HG03159 (cell line): ENCODE results near the gene CHRNA10.

Experiments
- ATAC-seq: cut with Tn5 transposase; IDR thresholded peaks from one replicate; pipeline ENCODE4 v1.9.1; 2021; ENCODE audit warnings: mild to moderate bottlenecking, moderate library complexity; ENCODE audit not compliant: unreplicated experiment

The CHRNA10 gene, protein sequence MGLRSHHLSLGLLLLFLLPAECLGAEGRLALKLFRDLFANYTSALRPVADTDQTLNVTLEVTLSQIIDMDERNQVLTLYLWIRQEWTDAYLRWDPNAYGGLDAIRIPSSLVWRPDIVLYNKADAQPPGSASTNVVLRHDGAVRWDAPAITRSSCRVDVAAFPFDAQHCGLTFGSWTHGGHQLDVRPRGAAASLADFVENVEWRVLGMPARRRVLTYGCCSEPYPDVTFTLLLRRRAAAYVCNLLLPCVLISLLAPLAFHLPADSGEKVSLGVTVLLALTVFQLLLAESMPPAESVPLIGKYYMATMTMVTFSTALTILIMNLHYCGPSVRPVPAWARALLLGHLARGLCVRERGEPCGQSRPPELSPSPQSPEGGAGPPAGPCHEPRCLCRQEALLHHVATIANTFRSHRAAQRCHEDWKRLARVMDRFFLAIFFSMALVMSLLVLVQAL

DNA sequence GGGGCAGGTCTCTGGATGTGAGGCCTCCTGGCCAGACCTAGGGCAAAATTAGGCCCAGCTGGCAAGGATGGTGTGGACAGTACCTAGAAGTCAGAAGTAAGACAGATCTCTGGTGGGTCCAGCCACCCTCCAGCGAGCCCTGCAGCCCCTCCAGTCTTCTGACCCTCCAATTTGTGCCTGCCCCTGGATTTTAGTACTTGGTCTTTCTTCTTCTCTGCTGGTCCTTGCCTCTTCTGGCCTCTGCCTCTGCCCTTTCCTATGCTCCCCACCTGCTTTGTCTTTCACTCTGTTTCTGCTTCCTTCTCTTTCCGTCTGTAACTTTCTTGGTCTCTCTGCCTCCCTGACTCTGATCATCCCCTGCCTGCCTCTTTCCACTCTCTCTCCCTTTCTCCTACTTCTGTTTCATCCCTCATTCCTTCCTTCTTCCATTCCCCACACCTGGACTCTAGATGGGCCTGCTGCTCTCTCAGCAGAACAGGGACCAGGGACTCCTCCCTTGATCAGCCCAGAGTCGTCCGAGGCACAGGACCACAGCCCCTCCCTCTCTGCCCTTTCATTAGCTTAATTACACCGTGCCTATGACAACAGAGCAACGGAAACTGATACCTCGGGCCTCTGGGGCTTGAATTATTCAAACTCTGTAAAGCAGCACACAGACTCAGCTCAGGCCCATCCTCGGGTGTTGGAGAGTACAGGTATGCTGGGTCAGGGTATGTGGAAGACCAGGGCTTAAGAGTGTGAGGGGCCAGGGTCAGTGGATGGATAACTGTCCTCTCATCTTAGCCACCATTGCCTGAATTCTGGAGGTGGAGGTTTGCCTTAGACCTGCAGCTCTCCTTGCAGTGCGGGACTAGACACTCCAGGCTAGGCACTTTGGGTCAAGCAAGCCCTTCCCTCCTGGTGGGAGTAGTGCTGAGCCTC lies at the start of gene CHRNA10:
Gene CHRNA10 (minus strand): TSS at position 51 of the 921 bp plus-strand sequence. CDS start 72 bp downstream, outside the sequence.
- no peak for ATAC-seq

GRCh38 chr11:3712274-3712673 lies 41.1 kb upstream of the CHRNA10 start:
- no peak for ATAC-seq

DNA sequence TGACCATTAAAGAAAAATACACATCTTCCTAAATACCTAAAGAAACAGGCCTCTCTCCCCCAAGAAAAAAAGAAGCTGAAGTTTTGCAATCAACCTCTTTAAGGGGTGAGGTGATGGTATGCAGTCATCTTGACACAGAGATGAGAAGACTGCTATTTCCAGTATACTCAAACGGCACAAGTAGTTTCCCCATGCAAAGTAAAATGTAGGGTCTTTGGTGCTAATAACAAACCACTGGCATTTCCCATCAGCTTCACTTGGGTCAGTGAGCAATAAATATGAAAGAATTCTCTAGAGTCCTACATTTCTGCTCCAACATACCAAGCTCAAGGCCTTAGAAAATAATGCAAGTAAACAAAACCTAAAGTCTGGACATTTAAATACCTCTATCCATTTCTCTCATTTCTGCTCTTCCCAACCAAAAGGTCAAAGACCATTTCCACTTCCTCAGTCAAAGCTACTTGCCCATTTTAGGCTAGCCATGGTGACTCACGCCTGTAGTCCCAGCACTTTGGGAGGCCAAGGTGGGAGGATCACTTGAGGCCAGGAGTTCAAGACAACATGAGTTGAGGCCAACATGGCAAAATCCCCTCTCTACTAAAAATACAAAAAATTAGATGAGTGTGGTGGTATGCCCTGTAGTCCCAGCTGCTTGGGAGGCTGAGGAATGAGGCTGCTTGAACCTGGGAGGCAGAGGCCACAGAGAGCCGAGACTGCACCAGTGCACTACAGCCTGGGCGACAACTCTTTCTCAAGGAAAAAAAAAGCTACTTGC lies 39.5 kb upstream of the CHRNA10 start:
- no peak for ATAC-seq

GRCh38 chr11:3709977-3710376 lies 38.8 kb upstream of the CHRNA10 start:
- ATAC-seq: no peak

GRCh38 chr11:3707176-3707575 lies 36.0 kb upstream of the CHRNA10 start:
- no peak for ATAC-seq

GRCh38 chr11:3703383-3703782 lies 32.2 kb upstream of the CHRNA10 start:
- ATAC-seq: no peak

DNA sequence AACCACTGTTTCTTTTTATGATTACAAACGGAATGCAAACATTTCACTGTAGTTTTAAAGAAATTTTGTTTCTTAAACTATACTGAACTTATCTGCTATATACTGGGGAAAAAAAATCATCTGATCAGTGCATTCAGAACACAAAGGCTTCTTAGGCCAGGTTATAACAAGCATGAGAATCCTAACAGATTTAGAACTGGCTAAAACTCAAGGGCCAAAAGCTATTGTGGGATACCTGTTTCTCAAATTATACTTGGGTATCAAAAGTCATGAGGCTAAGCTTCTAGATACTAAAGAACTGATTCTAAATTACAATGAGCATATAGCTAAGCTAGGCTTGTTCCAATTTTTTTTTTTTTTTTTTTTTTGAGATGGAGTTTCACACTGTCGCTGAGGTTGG lies 29.7 kb upstream of the CHRNA10 start:
- no peak for ATAC-seq

DNA sequence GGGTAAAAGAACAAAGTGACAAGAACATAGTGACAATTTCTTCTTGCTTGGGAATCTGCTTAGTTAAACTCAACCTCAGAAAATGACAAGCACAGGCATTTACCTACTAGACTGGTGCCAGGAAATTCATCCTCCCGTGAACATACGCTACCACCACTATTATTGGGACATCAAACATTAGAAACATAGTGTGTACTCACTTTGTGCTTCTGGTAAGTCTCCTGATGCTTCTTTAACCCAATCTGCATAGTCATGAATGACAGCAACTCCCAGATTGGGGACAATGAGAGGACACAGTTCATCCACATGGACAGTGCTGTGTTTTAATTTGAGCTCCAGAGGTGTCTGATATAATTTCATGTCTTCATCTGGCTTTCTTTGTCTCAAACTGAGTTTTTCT lies 29.2 kb upstream of the CHRNA10 start:
- no peak for ATAC-seq

- no peak for ATAC-seq
These were observed 15.6 kb upstream of the CHRNA10 start for GRCh38 chr11:3686751-3687150.

DNA sequence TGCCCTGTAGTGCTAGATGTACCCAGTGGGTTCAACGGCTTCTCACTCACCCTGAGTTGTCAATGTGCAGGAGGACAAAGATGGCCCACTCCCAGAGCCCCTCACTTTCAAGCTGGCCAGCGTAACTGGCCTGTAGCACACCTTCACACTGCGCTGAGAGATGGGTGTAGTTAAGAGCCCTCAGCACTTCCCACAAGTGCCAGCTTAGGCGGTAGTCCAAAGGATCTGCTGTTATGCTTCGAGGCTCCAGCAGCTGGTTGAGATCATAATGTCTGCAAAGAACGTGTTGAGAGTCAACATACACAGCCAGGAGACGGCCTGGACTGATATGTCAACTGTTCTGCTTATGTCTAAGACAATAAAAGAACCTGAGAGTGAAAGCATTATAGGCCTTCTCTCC lies 14.7 kb upstream of the CHRNA10 start:
- ATAC-seq: no peak

- ATAC-seq: no peak
These were observed 13.6 kb upstream of the CHRNA10 start for GRCh38 chr11:3684819-3685172.

DNA sequence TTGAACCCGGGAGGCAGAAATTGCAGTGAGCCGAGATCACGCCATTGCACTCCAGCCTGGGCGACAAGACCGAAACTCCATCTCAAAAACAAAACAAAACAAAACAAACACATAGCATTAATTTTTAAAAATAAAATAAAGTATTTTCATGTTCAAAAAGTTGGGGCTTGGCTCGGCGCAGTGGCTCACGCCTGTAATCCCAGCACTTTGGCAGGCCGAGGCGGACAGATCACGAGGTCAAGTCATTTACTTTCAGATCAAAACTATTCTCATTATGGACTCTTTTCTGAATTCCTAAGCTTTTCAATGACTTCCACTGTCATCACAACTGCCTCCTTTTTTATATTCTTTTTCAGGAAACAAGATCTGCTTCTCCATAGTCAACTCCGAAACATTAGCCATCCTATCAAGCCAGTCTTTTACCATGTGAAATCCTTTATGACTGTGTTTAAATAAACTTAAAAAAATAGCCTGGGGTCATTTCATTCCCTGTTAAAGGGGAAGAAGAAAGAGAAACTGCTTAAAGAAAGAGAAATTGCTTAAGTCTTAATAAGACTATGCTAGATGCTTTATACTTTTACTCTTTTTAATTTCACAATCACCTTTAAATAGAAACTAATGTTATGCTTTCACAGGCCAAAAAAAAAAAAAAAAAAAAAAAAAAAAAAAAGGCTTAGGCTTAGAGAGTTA lies 13.1 kb upstream of the CHRNA10 start:
- ATAC-seq: no peak

- ATAC-seq: no peak
These were observed 11.9 kb upstream of the CHRNA10 start for GRCh38 chr11:3683039-3683438.

GRCh38 chr11:3679077-3679476 lies 7.9 kb upstream of the CHRNA10 start:
- ATAC-seq: no peak

DNA sequence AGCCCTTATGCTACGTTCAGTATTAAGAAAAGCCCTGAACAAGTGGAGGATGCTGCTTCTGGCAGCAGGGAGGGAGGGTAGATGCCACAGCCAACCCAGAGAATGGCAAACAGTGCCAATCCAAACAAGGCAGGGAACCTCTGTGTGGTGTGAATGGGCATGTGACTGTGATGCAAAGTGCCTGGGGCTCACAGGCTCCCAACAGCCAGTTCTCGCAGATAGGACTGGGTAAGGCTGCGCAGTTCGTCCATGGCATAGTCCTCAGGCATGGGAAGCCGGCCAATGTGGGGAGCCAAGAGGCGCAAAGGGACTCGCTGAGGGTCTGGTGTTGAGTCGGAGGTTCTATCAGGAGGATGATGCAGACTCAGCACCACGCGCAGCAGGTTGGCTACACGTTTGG lies 4.8 kb upstream of the CHRNA10 start:
- no peak for ATAC-seq

DNA sequence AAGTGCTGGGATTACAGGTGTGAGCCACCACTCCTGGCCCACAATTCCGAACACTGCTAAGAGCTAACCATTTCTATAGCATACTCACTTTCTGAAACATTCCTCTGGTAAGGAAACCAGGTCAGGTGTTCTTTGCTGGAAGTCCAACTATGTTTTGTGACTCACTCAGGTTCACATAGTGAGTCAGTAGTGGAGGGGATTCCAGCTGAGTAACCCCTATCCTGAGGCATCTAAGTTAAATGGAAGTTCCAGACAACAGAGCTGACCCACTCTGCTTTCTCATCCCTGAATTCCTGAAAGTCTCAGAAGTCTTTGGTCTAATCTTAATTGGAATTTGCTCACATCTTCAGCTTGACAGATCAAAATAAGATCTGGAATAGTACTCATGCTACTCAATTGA lies 3.0 kb upstream of the CHRNA10 start:
- no peak for ATAC-seq

DNA sequence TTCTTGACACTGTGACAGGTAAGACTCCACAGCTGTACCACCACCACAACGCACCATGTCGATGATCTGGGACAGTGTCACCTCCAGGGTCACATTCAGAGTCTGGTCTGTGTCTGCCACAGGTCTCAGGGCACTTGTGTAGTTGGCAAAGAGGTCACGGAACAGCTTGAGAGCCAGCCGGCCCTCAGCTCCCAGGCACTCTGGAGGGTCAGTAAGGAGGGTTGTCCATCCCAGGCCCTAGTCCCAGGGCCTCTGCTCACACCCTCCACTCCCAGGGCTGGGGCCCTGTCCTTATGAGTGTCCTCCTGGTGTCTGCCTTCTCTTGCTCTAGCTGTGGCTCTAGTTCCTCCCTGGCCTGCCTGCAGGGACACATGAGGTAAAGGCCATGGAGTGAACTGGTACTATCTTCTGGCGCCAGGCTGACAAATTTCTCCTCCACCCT lies 1.4 kb downstream of the CHRNA10 start:
- no peak for ATAC-seq

DNA sequence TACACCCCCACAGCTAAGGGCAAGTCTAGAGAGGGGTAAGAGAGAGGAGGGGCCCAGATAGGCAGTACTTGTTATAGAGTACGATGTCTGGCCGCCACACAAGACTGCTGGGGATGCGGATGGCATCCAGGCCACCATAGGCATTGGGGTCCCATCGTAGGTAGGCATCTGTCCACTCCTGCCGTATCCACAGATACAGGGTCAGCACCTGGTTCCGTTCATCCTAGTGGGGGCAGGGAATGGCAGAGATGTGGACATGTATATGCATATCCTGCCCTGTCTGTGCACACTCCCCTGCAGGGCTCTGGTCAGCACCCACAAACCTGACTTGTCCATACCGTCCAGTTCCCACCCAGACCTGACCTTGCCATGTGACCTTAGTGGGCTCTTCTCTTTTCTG lies 2.1 kb downstream of the CHRNA10 start:
- no peak for ATAC-seq

DNA sequence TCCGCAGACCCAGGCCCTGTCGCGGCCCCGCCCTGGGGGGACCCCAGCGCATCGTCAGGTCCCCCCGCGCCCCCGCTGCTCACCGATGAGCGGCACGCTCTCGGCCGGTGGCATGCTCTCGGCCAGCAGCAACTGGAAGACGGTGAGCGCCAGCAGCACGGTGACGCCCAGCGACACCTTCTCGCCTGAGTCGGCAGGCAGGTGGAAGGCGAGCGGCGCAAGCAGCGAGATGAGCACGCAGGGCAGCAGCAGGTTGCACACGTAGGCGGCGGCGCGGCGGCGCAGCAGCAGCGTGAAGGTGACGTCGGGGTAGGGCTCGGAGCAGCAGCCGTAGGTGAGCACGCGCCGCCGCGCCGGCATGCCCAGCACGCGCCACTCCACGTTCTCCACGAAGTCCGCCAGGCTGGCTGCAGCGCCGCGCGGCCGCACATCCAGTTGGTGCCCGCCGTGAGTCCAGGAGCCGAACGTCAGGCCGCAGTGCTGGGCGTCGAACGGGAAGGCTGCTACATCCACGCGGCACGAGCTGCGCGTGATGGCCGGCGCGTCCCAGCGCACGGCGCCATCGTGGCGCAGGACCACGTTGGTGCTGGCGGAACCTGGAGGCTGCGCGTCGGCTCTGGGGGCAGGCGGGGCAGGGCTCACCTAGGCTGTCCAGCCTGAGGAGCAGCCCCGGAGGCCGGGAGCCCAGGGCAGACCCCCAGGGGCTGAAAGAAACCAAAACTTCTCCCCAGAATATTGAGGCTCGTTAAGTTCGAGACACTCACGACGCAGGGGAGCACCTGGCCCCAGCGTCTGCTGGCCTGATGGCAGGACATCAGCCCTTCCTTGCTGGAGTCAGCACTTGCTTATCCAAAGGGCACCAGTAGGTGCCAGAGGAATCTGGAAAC lies 3.8 kb downstream of the CHRNA10 start:
- no peak for ATAC-seq
